ENCODE data around the gene RBMS3.

RBMS3 gene

GRCh38 chr3:29720665-29721064 lies 439.8 kb downstream of the RBMS3 start:
- H3K36me3 ChIP-seq (ENCODE audit: control insufficient read depth in 1 of 2, insufficient read depth in 2 of 2, low read length in 2 of 2): no peaks in the 10 kb centered on the region
- no peak overlapping the region for H3K4me3 ChIP-seq (ENCODE audit: low read depth in 1 of 2, low read length in 2 of 2)
- H3K27ac ChIP-seq (ENCODE audit: low read depth, low read length): no peak overlapping the region
- H3K27me3 ChIP-seq (ENCODE audit: control insufficient read depth in 1 of 2, insufficient read depth in 2 of 2, low read length in 2 of 2): no peaks in the 10 kb centered on the region
- H3K9me3 ChIP-seq (ENCODE audit: control insufficient read depth in 1 of 2, low read length in 2 of 2): no peaks in the 10 kb centered on the region
- no peaks in the 10 kb centered on the region for H3K4me1 ChIP-seq (ENCODE audit: control insufficient read depth in 1 of 2, insufficient read depth in 2 of 2, low read length in 2 of 2)
- H3K9ac ChIP-seq (ENCODE audit: low read depth in 1 of 2, low read length in 2 of 2): no peak overlapping the region

DNA sequence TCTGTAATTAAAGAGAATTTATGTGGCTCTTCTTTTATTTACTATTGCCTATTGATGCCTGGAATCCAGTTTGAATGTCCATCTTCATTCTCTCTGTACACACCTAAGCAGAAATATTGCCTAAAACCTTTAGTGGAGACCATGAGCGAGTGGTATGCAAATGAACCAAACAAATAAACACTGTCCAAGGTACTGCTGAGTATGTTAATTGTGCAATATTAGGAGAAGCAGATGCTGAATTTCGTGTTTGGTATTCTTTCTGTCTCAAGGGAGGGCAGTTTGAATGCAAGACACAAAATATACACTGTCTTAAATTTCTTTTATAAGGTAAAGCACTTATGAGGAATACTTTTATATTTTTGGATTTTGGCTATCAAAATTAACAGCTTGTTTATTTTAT lies 440.9 kb downstream of the RBMS3 start:
- Histone ChIP-seq H3K9ac (ENCODE audit: low read depth in 1 of 2, low read length in 2 of 2) (no peak overlapping the region), H3K4me3 (ENCODE audit: low read depth in 1 of 2, low read length in 2 of 2) (no peak overlapping the region), H3K27ac (ENCODE audit: low read depth, low read length) (no peak overlapping the region), H3K36me3 (ENCODE audit: control insufficient read depth in 1 of 2, insufficient read depth in 2 of 2, low read length in 2 of 2) (no peaks in the 10 kb centered on the region), H3K27me3 (ENCODE audit: control insufficient read depth in 1 of 2, insufficient read depth in 2 of 2, low read length in 2 of 2) (no peaks in the 10 kb centered on the region), H3K4me1 (ENCODE audit: control insufficient read depth in 1 of 2, insufficient read depth in 2 of 2, low read length in 2 of 2) (no peaks in the 10 kb centered on the region), H3K9me3 (ENCODE audit: control insufficient read depth in 1 of 2, low read length in 2 of 2) (no peaks in the 10 kb centered on the region)

GRCh38 chr3:29731050-29731449 lies 450.2 kb downstream of the RBMS3 start:
- no peaks in the 10 kb centered on the region for H3K36me3 ChIP-seq (ENCODE audit: control insufficient read depth in 1 of 2, insufficient read depth in 2 of 2, low read length in 2 of 2)
- no peak overlapping the region for H3K9ac ChIP-seq (ENCODE audit: low read depth in 1 of 2, low read length in 2 of 2)

GRCh38 chr3:29741231-29741630 lies 460.4 kb downstream of the RBMS3 start:
- Histone ChIP-seq H3K27me3 (ENCODE audit: control insufficient read depth in 1 of 2, insufficient read depth in 2 of 2, low read length in 2 of 2) (no peaks in the 10 kb centered on the region), H3K9me3 (ENCODE audit: control insufficient read depth in 1 of 2, low read length in 2 of 2) (no peaks in the 10 kb centered on the region), H3K27ac (ENCODE audit: low read depth, low read length) (no peak overlapping the region), H3K4me3 (ENCODE audit: low read depth in 1 of 2, low read length in 2 of 2) (no peak overlapping the region), H3K4me1 (ENCODE audit: control insufficient read depth in 1 of 2, insufficient read depth in 2 of 2, low read length in 2 of 2) (no peaks in the 10 kb centered on the region), H3K9ac (ENCODE audit: low read depth in 1 of 2, low read length in 2 of 2) (no peak overlapping the region), H3K36me3 (ENCODE audit: control insufficient read depth in 1 of 2, insufficient read depth in 2 of 2, low read length in 2 of 2) (no peaks in the 10 kb centered on the region)

More at GRCh38 chr3:29731050-29731449, 450.2 kb downstream of the RBMS3 start:
- Histone ChIP-seq H3K4me1 (ENCODE audit: control insufficient read depth in 1 of 2, insufficient read depth in 2 of 2, low read length in 2 of 2) (no peaks in the 10 kb centered on the region), H3K4me3 (ENCODE audit: low read depth in 1 of 2, low read length in 2 of 2) (no peak overlapping the region), H3K27me3 (ENCODE audit: control insufficient read depth in 1 of 2, insufficient read depth in 2 of 2, low read length in 2 of 2) (no peaks in the 10 kb centered on the region), H3K9me3 (ENCODE audit: control insufficient read depth in 1 of 2, low read length in 2 of 2) (no peaks in the 10 kb centered on the region), H3K27ac (ENCODE audit: low read depth, low read length) (no peak overlapping the region)

DNA sequence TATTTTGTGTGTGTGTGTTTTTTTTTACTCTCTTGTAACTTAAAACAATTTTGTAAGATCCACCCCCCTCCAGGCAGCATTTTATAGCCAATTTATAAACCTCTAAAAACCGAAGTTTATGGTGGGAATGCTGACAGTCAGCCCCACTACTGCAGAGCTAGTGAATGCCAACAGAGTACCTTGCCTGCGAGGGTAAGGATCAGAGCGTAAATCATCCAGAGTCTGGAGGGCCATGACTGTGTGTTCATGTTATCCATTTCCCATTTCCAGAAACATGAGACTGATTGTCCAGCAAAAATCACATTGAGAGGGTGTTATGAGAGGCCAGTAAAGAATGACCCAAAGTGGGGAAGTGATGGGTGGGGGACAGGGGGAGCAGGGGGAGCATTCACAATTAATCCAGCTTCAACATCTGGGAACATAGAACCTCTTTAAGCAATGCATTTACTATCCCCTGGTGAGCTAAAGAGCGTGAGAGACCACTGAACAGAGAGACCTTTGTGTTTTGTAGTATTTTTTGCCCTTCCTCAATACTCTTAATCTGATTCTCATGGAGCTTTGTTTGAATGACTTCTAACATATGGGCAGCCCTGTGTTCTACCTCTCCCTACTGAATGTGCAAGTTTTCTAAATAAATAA lies 464.5 kb downstream of the RBMS3 start:
- Histone ChIP-seq H3K4me3 (ENCODE audit: low read depth in 1 of 2, low read length in 2 of 2) (no peak overlapping the region), H3K9me3 (ENCODE audit: control insufficient read depth in 1 of 2, low read length in 2 of 2) (no peaks in the 10 kb centered on the region), H3K4me1 (ENCODE audit: control insufficient read depth in 1 of 2, insufficient read depth in 2 of 2, low read length in 2 of 2) (no peaks in the 10 kb centered on the region), H3K27me3 (ENCODE audit: control insufficient read depth in 1 of 2, insufficient read depth in 2 of 2, low read length in 2 of 2) (no peaks in the 10 kb centered on the region), H3K9ac (ENCODE audit: low read depth in 1 of 2, low read length in 2 of 2) (no peak overlapping the region), H3K36me3 (ENCODE audit: control insufficient read depth in 1 of 2, insufficient read depth in 2 of 2, low read length in 2 of 2) (no peaks in the 10 kb centered on the region), H3K27ac (ENCODE audit: low read depth, low read length) (no peak overlapping the region)

DNA sequence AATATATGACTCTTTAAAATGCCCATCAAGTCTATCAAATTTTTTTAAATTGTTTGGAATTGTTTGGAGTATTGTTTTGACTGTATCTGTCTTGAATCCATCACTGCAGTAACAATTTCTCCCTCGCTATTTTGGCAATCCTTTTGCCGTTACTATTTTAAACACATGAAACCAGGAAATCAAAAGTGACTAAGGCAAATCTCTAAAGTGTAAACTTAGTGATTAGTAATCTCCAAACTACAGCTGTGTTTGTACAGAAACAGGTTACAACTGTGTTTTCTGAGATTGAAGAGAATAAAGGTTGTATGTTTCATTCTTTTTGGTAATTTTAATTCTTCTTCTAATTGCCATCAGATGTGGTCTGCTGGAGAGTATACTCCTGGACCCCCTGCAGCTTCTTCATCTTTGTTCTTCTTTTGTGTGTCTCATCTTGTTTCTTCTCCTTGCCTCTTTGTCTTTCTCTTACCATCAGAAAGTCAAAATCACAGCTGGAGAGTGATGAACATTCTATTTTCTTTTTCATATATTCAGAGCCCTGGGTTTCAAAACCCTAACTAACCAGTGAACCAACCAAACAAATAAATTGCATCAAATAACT lies 465.4 kb downstream of the RBMS3 start:
- Histone ChIP-seq H3K36me3 (ENCODE audit: control insufficient read depth in 1 of 2, insufficient read depth in 2 of 2, low read length in 2 of 2) (no peaks in the 10 kb centered on the region), H3K9me3 (ENCODE audit: control insufficient read depth in 1 of 2, low read length in 2 of 2) (no peaks in the 10 kb centered on the region), H3K27me3 (ENCODE audit: control insufficient read depth in 1 of 2, insufficient read depth in 2 of 2, low read length in 2 of 2) (no peaks in the 10 kb centered on the region), H3K4me1 (ENCODE audit: control insufficient read depth in 1 of 2, insufficient read depth in 2 of 2, low read length in 2 of 2) (no peaks in the 10 kb centered on the region), H3K27ac (ENCODE audit: low read depth, low read length) (no peak overlapping the region), H3K4me3 (ENCODE audit: low read depth in 1 of 2, low read length in 2 of 2) (no peak overlapping the region), H3K9ac (ENCODE audit: low read depth in 1 of 2, low read length in 2 of 2) (no peak overlapping the region)

GRCh38 chr3:29747991-29748390 lies 467.1 kb downstream of the RBMS3 start:
- no peak overlapping the region for H3K27ac ChIP-seq (ENCODE audit: low read depth, low read length)
- H3K4me3 ChIP-seq (ENCODE audit: low read depth in 1 of 2, low read length in 2 of 2): no peak overlapping the region
- H3K27me3 ChIP-seq (ENCODE audit: control insufficient read depth in 1 of 2, insufficient read depth in 2 of 2, low read length in 2 of 2): no peaks in the 10 kb centered on the region
- H3K9ac ChIP-seq (ENCODE audit: low read depth in 1 of 2, low read length in 2 of 2): no peak overlapping the region
- no peaks in the 10 kb centered on the region for H3K4me1 ChIP-seq (ENCODE audit: control insufficient read depth in 1 of 2, insufficient read depth in 2 of 2, low read length in 2 of 2)
- no peaks in the 10 kb centered on the region for H3K36me3 ChIP-seq (ENCODE audit: control insufficient read depth in 1 of 2, insufficient read depth in 2 of 2, low read length in 2 of 2)
- H3K9me3 ChIP-seq (ENCODE audit: control insufficient read depth in 1 of 2, low read length in 2 of 2): no peaks in the 10 kb centered on the region

DNA sequence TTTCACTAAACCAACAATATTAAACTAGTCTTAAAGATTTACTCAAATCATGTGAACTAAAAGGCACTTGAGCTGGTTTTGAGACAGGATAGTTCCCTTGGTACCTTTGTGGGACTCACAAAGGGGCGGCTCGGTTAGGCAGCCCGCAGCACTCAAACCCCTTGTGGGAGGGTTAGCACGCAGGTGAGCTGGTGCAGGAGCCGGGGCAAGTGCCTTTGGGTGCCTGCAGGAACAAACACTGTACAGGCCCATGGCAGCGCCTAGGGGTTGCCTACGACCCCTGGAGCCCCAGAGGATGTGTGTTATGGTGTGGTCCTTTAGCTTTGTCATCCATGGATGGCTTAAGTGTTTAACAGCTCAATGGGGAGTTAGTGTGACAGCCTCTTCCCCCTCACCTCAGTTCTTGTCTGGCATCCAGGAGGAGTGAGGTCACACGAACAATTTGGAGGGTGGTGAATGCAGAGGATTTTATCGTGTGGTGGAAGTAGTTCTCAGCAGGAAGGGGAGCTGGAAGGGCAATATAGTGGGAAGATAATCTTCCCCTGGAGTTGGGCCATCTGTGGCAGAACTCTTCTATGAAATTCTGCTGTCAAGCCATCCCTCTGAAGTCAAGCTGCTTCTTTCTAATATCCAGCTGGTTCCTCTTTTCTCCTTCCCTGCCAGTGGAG lies 470.9 kb downstream of the RBMS3 start:
- Histone ChIP-seq H3K4me3 (ENCODE audit: low read depth in 1 of 2, low read length in 2 of 2) (no peak overlapping the region), H3K4me1 (ENCODE audit: control insufficient read depth in 1 of 2, insufficient read depth in 2 of 2, low read length in 2 of 2) (no peaks in the 10 kb centered on the region), H3K9ac (ENCODE audit: low read depth in 1 of 2, low read length in 2 of 2) (no peak overlapping the region), H3K36me3 (ENCODE audit: control insufficient read depth in 1 of 2, insufficient read depth in 2 of 2, low read length in 2 of 2) (no peaks in the 10 kb centered on the region), H3K9me3 (ENCODE audit: control insufficient read depth in 1 of 2, low read length in 2 of 2) (no peaks in the 10 kb centered on the region), H3K27ac (ENCODE audit: low read depth, low read length) (no peak overlapping the region), H3K27me3 (ENCODE audit: control insufficient read depth in 1 of 2, insufficient read depth in 2 of 2, low read length in 2 of 2) (no peaks in the 10 kb centered on the region)

DNA sequence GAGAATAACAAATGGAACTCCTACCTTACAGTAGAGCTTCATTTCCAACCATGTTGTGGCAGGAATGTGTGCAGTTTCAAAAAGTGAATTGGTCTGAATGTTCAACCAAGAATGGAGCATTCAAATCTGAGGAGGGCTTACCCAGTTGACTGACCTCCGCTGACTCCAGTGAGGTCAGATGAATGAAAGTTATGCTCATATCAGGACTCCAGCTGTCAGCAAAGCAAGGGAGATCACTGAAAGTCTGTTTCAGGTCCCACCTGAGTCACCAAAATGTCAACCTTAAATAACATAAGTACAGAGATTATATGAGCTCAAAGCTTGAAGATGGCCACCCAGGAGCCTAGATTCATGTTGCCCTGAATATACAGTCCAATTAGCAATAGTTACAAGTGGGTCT lies 473.5 kb downstream of the RBMS3 start:
- Histone ChIP-seq H3K27me3 (ENCODE audit: control insufficient read depth in 1 of 2, insufficient read depth in 2 of 2, low read length in 2 of 2) (no peaks in the 10 kb centered on the region), H3K9ac (ENCODE audit: low read depth in 1 of 2, low read length in 2 of 2) (no peak overlapping the region), H3K4me3 (ENCODE audit: low read depth in 1 of 2, low read length in 2 of 2) (no peak overlapping the region), H3K27ac (ENCODE audit: low read depth, low read length) (no peak overlapping the region), H3K36me3 (ENCODE audit: control insufficient read depth in 1 of 2, insufficient read depth in 2 of 2, low read length in 2 of 2) (no peaks in the 10 kb centered on the region), H3K9me3 (ENCODE audit: control insufficient read depth in 1 of 2, low read length in 2 of 2) (no peaks in the 10 kb centered on the region), H3K4me1 (ENCODE audit: control insufficient read depth in 1 of 2, insufficient read depth in 2 of 2, low read length in 2 of 2) (peaks cover 2 to 8% of the 10 kb centered on the region in 2 donors)

- H3K36me3 ChIP-seq (ENCODE audit: control insufficient read depth in 1 of 2, insufficient read depth in 2 of 2, low read length in 2 of 2): no peaks in the 10 kb centered on the region
- H3K9ac ChIP-seq (ENCODE audit: low read depth in 1 of 2, low read length in 2 of 2): no peak overlapping the region
- H3K4me3 ChIP-seq (ENCODE audit: low read depth in 1 of 2, low read length in 2 of 2): no peak overlapping the region
- H3K9me3 ChIP-seq (ENCODE audit: control insufficient read depth in 1 of 2, low read length in 2 of 2): no peaks in the 10 kb centered on the region
- no peak overlapping the region for H3K27ac ChIP-seq (ENCODE audit: low read depth, low read length)
- peaks cover 5 to 10% of the 10 kb centered on the region in 2 donors for H3K4me1 ChIP-seq (ENCODE audit: control insufficient read depth in 1 of 2, insufficient read depth in 2 of 2, low read length in 2 of 2)
- no peaks in the 10 kb centered on the region for H3K27me3 ChIP-seq (ENCODE audit: control insufficient read depth in 1 of 2, insufficient read depth in 2 of 2, low read length in 2 of 2)
Observed at GRCh38 chr3:29755416-29755815, 474.5 kb downstream of the RBMS3 start.
